K562 (cell line): ENCODE measurements around the gene DYNLT4. TPM values are rescaled to one million over a fixed set of nuclear protein-coding genes. Genes with fewer than 3 reads are reported as not detected.

ENCODE experiments used
- CBX1 ChIP-seq: sonication (generic); IDR thresholded peaks from 2 replicates; pipeline ENCODE4 v1.6.1; 2016; ENCODE audit warnings: antibody characterized with exemption, low read depth, mild to moderate bottlenecking
- CEBPB ChIP-seq: fragments of 450-650 bp; IDR thresholded peaks from 2 replicates; pipeline ENCODE4 v1.6.1; 2016; ENCODE audit warnings: missing genetic modification characterization, missing compliant biosample characterization
- DPF2 ChIP-seq: fragments of 450-650 bp; IDR thresholded peaks from 2 replicates; pipeline ENCODE4 v1.6.1; 2016
- ELF1 ChIP-seq: fragments of 200-800 bp; sonication (Bioruptor generic); IDR thresholded peaks from 2 replicates; pipeline ENCODE4 v1.6.1; 2016; ENCODE audit warnings: missing genetic modification characterization, missing compliant biosample characterization
- GATA2 ChIP-seq: sonication (generic); formaldehyde crosslinking; IDR thresholded peaks from 2 replicates; pipeline ENCODE4 v1.4.0; 2020; ENCODE audit warnings: mild to moderate bottlenecking, missing genetic modification reagents
- HNRNPH1 ChIP-seq: fragments of 200-400 bp; formaldehyde crosslinking; optimal IDR thresholded peaks from 2 replicates; pipeline ENCODE3; 2017; ENCODE audit warnings: low read depth, mild to moderate bottlenecking, low read length, moderate library complexity
- KLF1 ChIP-seq: fragments of 450-650 bp; IDR thresholded peaks from 2 replicates; pipeline ENCODE4 v1.6.1; 2016; ENCODE audit warnings: missing genetic modification characterization, missing compliant biosample characterization
- KLF10 ChIP-seq: fragments of 250-450 bp; sonication (Bioruptor Pico); IDR thresholded peaks from 2 replicates; pipeline ENCODE4 v1.6.1; 2021; ENCODE audit warnings: matching md5 sums
- MTA3 ChIP-seq: fragments of 450-650 bp; formaldehyde crosslinking; IDR thresholded peaks from 2 replicates; pipeline ENCODE4 v1.6.1; 2017; ENCODE audit warnings: mild to moderate bottlenecking, borderline replicate concordance
- MYC ChIP-seq, 2 experiments: fragments of 250-450 bp in 1 of 2; sonication (Bioruptor Pico) in 1 of 2; IDR thresholded peaks; 2 replicates each; pipeline versions ENCODE4 v1.5.1 to v1.6.1; 2012 to 2021; ENCODE audit warnings: low read depth in 2 of 2, borderline replicate concordance in 1 of 2, improper control_type of control experiment in 1 of 2, low read length in 1 of 2, mild to moderate bottlenecking in 1 of 2, moderate library complexity in 1 of 2
- NR3C1 ChIP-seq: sonication (generic); formaldehyde crosslinking; IDR thresholded peaks from 2 replicates; pipeline ENCODE4 v1.8.1; 2022; ENCODE audit warnings: missing genetic modification reagents
- POLR2AphosphoS5 ChIP-seq: IDR thresholded peaks from 2 replicates; pipeline ENCODE4 v1.6.1; 2011; ENCODE audit warnings: mild to moderate bottlenecking, low read depth, low read length, moderate library complexity; ENCODE audit not compliant: control insufficient read depth, insufficient read depth
- RAD21 ChIP-seq, 2 experiments: fragments of 250-450 bp in 1 of 2; fragments of 450-650 bp in 1 of 2; sonication (Bioruptor Pico) in 1 of 2; formaldehyde crosslinking in 1 of 2; IDR thresholded peaks in 1 of 2; conservative IDR thresholded peaks in 1 of 2; 2 replicates each; pipeline versions ENCODE4 v1.4.0 to v1.8.0; 2020 to 2022; ENCODE audit warnings: mild to moderate bottlenecking in 2 of 2, moderate library complexity in 1 of 2
- RBM25 ChIP-seq: fragments of 200-400 bp; formaldehyde crosslinking; IDR thresholded peaks from 2 replicates; pipeline ENCODE4 v1.6.1; 2018; ENCODE audit warnings: low read length, low read depth, moderate library complexity; ENCODE audit not compliant: severe bottlenecking
- TEAD4 ChIP-seq, 2 experiments: sonication (generic) in 1 of 2; formaldehyde crosslinking in 1 of 2; IDR thresholded peaks; 2 replicates each; pipeline versions ENCODE4 v1.6.1 to v1.8.0; 2012 to 2022; ENCODE audit warnings: borderline replicate concordance in 1 of 2, inconsistent platforms in 1 of 2, low read length in 1 of 2, mild to moderate bottlenecking in 1 of 2, missing genetic modification reagents in 1 of 2
- YY1 ChIP-seq, 3 experiments: IDR thresholded peaks; 2 replicates each; pipeline ENCODE4 v1.6.1; 2011; ENCODE audit warnings: low read length in 2 of 3, mild to moderate bottlenecking in 2 of 3, moderate library complexity in 2 of 3, borderline replicate concordance in 1 of 3, control low read depth in 1 of 3, low read depth in 1 of 3; ENCODE audit not compliant: insufficient read depth in 3 of 3, insufficient replicate concordance in 2 of 3, control insufficient read depth in 1 of 3, insufficient read length in 1 of 3; ENCODE audit errors: extremely low read depth in 1 of 3
- ZC3H8 ChIP-seq: fragments of 450-650 bp; IDR thresholded peaks from 2 replicates; pipeline ENCODE4 v1.6.1; 2017
- ZNF592 ChIP-seq: fragments of 450-650 bp; IDR thresholded peaks from 2 replicates; pipeline ENCODE4 v1.6.1; 2017; ENCODE audit warnings: antibody characterized with exemption, mild to moderate bottlenecking
- ZNF766 ChIP-seq: fragments of 200-800 bp; sonication (Bioruptor generic); conservative IDR thresholded peaks from 2 replicates; pipeline ENCODE4 v1.6.1; 2016; ENCODE audit warnings: missing genetic modification characterization, missing compliant biosample characterization
- polyA plus RNA-seq, 8 experiments: library from polyadenylated mRNA; depleted of rRNA in 4 of 8; stranded (reverse) in 5 of 8; unstranded in 3 of 8; fragments of >200 nt; fragmentation: Nextera tagmentation in 2 of 8; fragmentation: Illumina TruSeq in 1 of 8; extraction: Ambion mirVana in 2 of 8; extraction: Trizol in 1 of 8; gene quantifications; 2 replicates each; pipeline versions ENCODE4 v1.2.1 to v1.2.3, GENCODE V29; 2011 to 2014; ENCODE audit warnings: inconsistent platforms in 1 of 8, missing spikeins in 1 of 8
- total RNA-seq, 7 experiments: library from RNA; depleted of rRNA in 6 of 7; stranded (reverse); fragments of >200 nt in 6 of 7; fragmentation: Illumina TruSeq in 2 of 7; extraction: Trizol in 2 of 7; gene quantifications; 2 replicates each; pipeline versions ENCODE4 v1.2.1 to v1.2.3, GENCODE V29; 2011 to 2021; ENCODE audit warnings: low replicate concordance in 1 of 7
- TF ChIP-seq, protein P1 (sequence below): sonication (generic); formaldehyde crosslinking; IDR thresholded peaks from 2 replicates; pipeline ENCODE4 v1.9.0; 2022; ENCODE audit warnings: mild to moderate bottlenecking, missing genetic modification reagents

The DYNLT4 gene
- total and polyA plus RNA-seq, 9 of the 15 experiments (the other 6 are each of a cell fraction or from before 2014, with no cell fraction given) = 0.29 to 0.73 TPM; not detected in 7

GRCh38 chr1:44830900-44831304, 23.8 kb upstream of the DYNLT4 start (continued):
- TF ChIP-seq YY1 (IDR thresholded peaks at IDR 0.05; ENCODE audit: borderline replicate concordance in 1 of 3, control insufficient read depth in 1 of 3, extremely low read depth in 1 of 3, insufficient read depth in 3 of 3, insufficient read length in 1 of 3, insufficient replicate concordance in 2 of 3, low read depth in 1 of 3, low read length in 2 of 3) (peak in 1 of 3 experiments; percentile 47), KLF1 (peak; percentile 63; the same call in 1 of the 2 replicates), HNRNPH1 (no peak), CEBPB (tag) (0 out of 2 replicates have a peak, but pooled peaks have one; percentile 35), POLR2AphosphoS5 (0 out of 2 replicates have a peak, but pooled peaks have one; percentile 40), KLF10 (CRISPR knock-in tag) (no peak), ZNF766 (no peak), MTA3 (0 out of 2 replicates have a peak, but pooled peaks have one; percentile 39), ZC3H8 (no peak), NR3C1 (no peak), MYC (IDR thresholded peaks at IDR 0.05; ENCODE audit: low read depth, low read length) (0 out of 2 replicates have a peak, but pooled peaks have one; percentile 14), MYC (CRISPR knock-in tag; IDR thresholded peaks at IDR 0.05; ENCODE audit: borderline replicate concordance, low read depth) (no peak), GATA2 (CRISPR knock-in tag) (0 out of 2 replicates have a peak, but pooled peaks have one; percentile 7), CBX1 (no peak), RAD21 (CRISPR knock-in tag; conservative IDR thresholded peaks at IDR 0.05 in 1 of 2, IDR thresholded peaks at IDR 0.05 in 1 of 2) (peak in 1 of 2 experiments; percentile 33; a peak in 2 of 4 replicates), RBM25 (no peak), ZNF592 (peak; percentile 89), TEAD4 (IDR thresholded peaks at IDR 0.05; ENCODE audit: low read length) (0 out of 2 replicates have a peak, but pooled peaks have one; percentile 23), TEAD4 (CRISPR knock-in tag; IDR thresholded peaks at IDR 0.05; ENCODE audit: borderline replicate concordance) (no peak), ELF1 (tag) (no peak), DPF2 (peak; percentile 42; the same call in 1 of the 2 replicates)
- TF ChIP-seq, protein P1, sequence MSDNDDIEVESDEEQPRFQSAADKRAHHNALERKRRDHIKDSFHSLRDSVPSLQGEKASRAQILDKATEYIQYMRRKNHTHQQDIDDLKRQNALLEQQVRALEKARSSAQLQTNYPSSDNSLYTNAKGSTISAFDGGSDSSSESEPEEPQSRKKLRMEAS (CRISPR knock-in tag) = peak; percentile 51
